Fibroblast of pulmonary artery (primary cell): ENCODE measurements around the gene AP3B1.

ENCODE experiments used
- DNase-seq: peaks from one replicate; pipeline ENCODE4 v3.0.0-alpha.2; 2010; ENCODE audit warnings: low read depth
- H3K4me3 ChIP-seq: replicated peaks from 2 replicates; pipeline ENCODE4 v1.5.1; 2011; ENCODE audit warnings: low read depth, mild to moderate bottlenecking, control low read depth, low read length, moderate library complexity
- CTCF ChIP-seq: IDR thresholded peaks from 2 replicates; pipeline ENCODE4 v1.5.1; 2011; ENCODE audit warnings: mild to moderate bottlenecking, control low read depth, low read length, inconsistent platforms; ENCODE audit errors: missing control alignments

The AP3B1 gene

GRCh38 chr5:77963795-77964194 lies 330.7 kb downstream of the AP3B1 start:
- DNase-seq, result no peak
- H3K4me3 ChIP-seq, result no peak overlapping the region
- TF ChIP-seq CTCF, result no peak

- no peak for DNase-seq
- H3K4me3 ChIP-seq, result no peak overlapping the region
- TF ChIP-seq CTCF, result no peak
Observed at GRCh38 chr5:77960863-77961396, 333.6 kb downstream of the AP3B1 start.

- no peak overlapping the region for H3K4me3 ChIP-seq
- no peak for TF ChIP-seq CTCF
- no peak for DNase-seq
Observed at GRCh38 chr5:77960305-77960704, 334.2 kb downstream of the AP3B1 start.

- DNase-seq, result no peak
- no peak for TF ChIP-seq CTCF
- H3K4me3 ChIP-seq, result no peak overlapping the region
Observed at GRCh38 chr5:77958642-77959330, 335.7 kb downstream of the AP3B1 start.

GRCh38 chr5:77957931-77958521 lies 336.5 kb downstream of the AP3B1 start:
- DNase-seq, result no peak
- H3K4me3 ChIP-seq, result no peak overlapping the region
- no peak for TF ChIP-seq CTCF

GRCh38 chr5:77957516-77957915 lies 337.0 kb downstream of the AP3B1 start:
- no peak for DNase-seq
- H3K4me3 ChIP-seq, result no peak overlapping the region
- no peak for TF ChIP-seq CTCF
